GM21447 (cell line): ENCODE measurements around the gene SEPTIN5.

ENCODE experiments used
- ATAC-seq: cut with Tn5 transposase; IDR thresholded peaks from one replicate; pipeline ENCODE4 v1.9.1; 2021; ENCODE audit not compliant: unreplicated experiment

SEPTIN5 gene

GRCh38 chr22:19760058-19760950, 46.0 kb downstream of the SEPTIN5 start, which contains the start of gene TBX1:
TBX1 (plus strand) TSS chr22:19760778; CDS start chr22:19760844, 66 bp downstream.
- ATAC-seq = no peak

DNA sequence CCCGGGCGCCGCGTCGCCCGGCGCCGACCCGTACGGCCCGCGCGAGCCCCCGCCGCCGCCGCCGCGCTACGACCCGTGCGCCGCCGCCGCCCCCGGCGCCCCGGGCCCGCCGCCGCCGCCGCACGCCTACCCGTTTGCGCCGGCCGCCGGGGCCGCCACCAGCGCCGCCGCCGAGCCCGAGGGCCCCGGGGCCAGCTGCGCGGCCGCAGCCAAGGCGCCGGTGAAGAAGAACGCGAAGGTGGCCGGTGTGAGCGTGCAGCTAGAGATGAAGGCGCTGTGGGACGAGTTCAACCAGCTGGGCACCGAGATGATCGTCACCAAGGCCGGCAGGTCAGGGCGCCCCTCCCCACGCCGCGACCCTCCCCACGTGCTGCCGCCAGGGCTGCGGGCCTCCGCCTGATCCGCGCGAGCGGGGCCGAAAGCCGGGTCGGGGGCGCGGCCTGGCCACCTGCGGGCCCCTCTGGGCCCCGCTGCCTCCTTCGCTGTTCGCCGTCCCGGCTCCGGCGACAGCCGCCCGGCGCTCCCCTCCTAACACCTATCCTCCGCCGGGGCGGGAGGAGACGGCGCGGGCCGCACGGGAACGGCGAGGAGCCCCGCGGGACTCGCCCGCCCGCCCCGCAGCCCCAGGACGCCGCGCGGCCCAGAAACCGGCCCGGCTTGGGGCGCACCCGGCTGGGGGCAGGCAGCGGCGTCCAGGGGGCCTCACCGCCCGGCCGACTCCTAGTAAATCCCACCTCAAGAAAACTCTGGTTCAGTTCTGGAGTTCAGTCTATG, 46.8 kb downstream of the SEPTIN5 start:
- ATAC-seq = no peak

GRCh38 chr22:19761725-19762567, 47.6 kb downstream of the SEPTIN5 start:
- ATAC-seq = no peak

GRCh38 chr22:19762568-19763457, 48.5 kb downstream of the SEPTIN5 start:
- no peak for ATAC-seq

DNA sequence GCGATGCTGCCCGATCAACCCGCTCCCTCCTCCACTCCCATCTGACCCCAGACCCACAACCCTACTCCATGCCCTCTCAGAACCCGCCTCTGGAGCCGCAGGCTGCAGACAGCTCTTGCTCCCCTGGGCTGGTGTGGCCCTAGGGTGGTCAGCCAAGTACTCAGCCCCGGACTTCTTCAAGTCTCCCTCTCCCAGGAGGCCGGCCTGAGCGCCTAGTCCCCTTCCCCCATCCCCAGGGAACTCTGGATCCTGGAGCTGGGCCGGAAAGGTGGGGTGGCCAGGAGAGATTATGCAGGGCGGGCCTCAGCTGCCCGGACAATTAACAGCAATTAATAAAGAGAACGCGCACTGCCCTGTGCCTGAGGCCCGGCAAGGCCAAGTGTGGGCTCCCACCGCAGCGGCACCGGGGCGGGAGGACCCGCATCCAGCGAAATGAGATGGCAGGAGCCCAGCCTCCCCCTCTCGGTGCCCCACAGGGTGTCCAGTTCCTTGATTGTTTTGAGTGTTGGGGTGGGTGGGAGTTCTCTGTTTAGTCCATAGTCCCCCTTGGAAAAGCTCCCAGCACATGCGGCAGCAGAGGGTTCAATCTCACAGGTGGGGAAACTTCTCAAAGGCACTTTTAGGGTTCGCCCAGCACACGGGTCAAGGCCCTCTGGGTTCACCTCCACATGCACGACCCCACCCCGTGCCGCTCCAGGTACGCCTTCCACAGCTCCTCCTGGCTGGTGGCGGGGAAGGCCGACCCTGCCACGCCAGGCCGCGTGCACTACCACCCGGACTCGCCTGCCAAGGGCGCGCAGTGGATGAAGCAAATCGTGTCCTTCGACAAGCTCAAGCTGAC, 49.4 kb downstream of the SEPTIN5 start:
- no peak for ATAC-seq

DNA sequence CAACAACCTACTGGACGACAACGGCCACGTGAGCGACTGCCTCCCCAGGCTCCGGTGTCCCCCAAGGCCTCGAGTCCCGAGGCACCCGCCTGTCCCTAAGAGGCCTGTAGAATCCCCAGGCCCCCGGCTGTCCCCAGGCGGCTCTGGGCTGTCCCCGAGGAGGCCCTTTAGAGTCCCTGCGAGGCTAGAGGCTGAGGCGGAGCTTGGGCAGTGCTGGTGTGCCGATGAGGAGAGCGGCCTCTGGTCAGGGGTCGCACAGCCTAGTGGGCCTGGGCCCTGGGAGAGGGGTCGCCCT, 49.9 kb downstream of the SEPTIN5 start:
- ATAC-seq = no peak

- no peak for ATAC-seq
Measured at GRCh38 chr22:19764636-19765476, 50.6 kb downstream of the SEPTIN5 start.

GRCh38 chr22:19765477-19766239, 51.4 kb downstream of the SEPTIN5 start:
- no peak for ATAC-seq

GRCh38 chr22:19766240-19766510, 51.9 kb downstream of the SEPTIN5 start:
- no peak for ATAC-seq

DNA sequence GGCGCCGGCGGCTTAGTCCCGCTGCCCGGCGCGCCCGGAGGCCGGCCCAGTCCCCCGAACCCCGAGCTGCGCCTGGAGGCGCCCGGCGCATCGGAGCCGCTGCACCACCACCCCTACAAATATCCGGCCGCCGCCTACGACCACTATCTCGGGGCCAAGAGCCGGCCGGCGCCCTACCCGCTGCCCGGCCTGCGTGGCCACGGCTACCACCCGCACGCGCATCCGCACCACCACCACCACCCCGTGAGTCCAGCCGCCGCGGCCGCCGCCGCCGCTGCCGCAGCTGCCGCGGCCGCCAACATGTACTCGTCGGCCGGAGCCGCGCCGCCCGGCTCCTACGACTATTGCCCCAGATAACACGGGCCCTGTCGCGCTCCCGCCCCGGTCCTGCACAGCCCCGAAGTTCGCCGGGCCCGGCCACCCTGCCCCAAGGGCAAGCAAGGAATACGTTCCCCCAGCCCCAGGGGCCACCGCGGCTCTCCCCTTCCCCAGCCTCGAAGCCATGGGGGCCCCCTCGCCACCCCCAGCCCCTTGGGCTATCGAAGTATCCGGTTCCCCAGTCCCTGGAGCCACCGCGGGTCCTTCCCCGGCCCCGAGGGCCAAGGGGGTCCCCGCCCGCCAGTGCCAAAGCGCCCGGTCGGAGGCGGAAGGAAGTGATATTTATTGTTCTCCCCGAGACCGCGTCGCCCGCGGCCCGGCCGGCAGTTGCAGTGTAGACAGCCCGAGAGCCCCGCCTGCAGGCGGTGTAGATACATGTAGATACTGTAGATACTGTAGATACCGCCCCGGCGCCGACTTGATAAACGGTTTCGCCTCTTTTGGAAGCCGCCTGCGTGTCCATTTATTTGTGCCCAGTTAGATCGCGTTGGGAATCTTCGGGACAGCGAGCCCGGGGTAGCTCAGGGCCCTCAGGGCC, 52.5 kb downstream of the SEPTIN5 start:
- no peak for ATAC-seq

GRCh38 chr22:19767427-19768341, 53.4 kb downstream of the SEPTIN5 start:
- no peak for ATAC-seq

DNA sequence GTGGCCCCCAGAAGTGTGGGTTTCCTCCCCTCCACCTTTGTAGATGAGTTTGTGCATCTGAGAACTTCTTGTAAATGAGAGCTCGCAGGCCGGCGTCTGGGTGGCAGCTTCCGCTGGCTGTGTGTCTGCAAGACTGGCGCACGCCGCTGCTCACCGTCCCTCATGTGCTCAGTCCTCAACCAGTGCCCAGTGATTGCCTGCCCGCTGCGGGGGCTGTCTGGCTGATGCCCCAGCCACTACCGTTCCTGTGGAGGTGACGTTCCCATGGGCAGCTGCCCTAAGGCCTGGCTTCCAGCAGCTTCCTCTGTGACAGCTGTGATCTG, 55.1 kb downstream of the SEPTIN5 start:
- no peak for ATAC-seq

- no peak for ATAC-seq
Measured at GRCh38 chr22:19770349-19771220, 56.3 kb downstream of the SEPTIN5 start.

DNA sequence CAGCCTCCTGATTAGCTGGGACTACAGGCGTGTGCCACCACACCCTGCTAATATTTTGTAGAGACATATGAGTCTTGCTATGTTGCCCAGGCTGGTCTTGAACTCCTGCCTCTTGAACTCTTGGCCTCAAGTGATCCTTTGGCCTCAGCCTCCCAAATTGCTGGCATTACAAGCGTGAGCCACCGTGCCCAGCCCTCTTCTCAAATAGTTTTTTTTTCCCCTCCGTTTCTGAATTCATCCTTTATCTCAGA, 58.0 kb downstream of the SEPTIN5 start:
- no peak for ATAC-seq
